ENCODE data around the gene CEP112.
"Not testable (repeated sequence)": the region's sequence is repeated elsewhere in the genome, so short reads cannot be mapped to it uniquely, and the experiment has no call there.

Gene CEP112

GRCh38 chr17:66085221-66085620 is 106.7 kb downstream of the CEP112 start:
- DNase-seq (ENCODE audit: low read depth in 1 of 2, low spot score in 1 of 2), result no peak

GRCh38 chr17:66080670-66081069 is 111.3 kb downstream of the CEP112 start:
- not testable (repeated sequence) for DNase-seq (ENCODE audit: low read depth in 1 of 2, low spot score in 1 of 2)

GRCh38 chr17:66076546-66077190 is 115.3 kb downstream of the CEP112 start:
- DNase-seq (ENCODE audit: low read depth in 1 of 2, low spot score in 1 of 2), result no peak

GRCh38 chr17:66073384-66073783 is 118.5 kb downstream of the CEP112 start:
- no peak for DNase-seq (ENCODE audit: low read depth in 1 of 2, low spot score in 1 of 2)

- DNase-seq (ENCODE audit: low read depth in 1 of 2, low spot score in 1 of 2), result no peak
These were observed 128.2 kb downstream of the CEP112 start for GRCh38 chr17:66063686-66064085.

GRCh38 chr17:66056148-66056547 is 135.8 kb downstream of the CEP112 start:
- no peak for DNase-seq (ENCODE audit: low read depth in 1 of 2, low spot score in 1 of 2)

- no peak for DNase-seq (ENCODE audit: low read depth in 1 of 2, low spot score in 1 of 2)
These were observed 137.7 kb downstream of the CEP112 start for GRCh38 chr17:66054242-66054641.

- no peak for DNase-seq (ENCODE audit: low read depth in 1 of 2, low spot score in 1 of 2)
These were observed 147.8 kb downstream of the CEP112 start for GRCh38 chr17:66044083-66044482.

GRCh38 chr17:66043419-66043818 is 148.5 kb downstream of the CEP112 start:
- DNase-seq (ENCODE audit: low read depth in 1 of 2, low spot score in 1 of 2), result no peak

GRCh38 chr17:66040402-66040801 is 151.5 kb downstream of the CEP112 start:
- no peak for DNase-seq (ENCODE audit: low read depth in 1 of 2, low spot score in 1 of 2)

GRCh38 chr17:66038125-66038524 is 153.8 kb downstream of the CEP112 start:
- DNase-seq (ENCODE audit: low read depth in 1 of 2, low spot score in 1 of 2), result no peak

GRCh38 chr17:66037221-66037620 is 154.7 kb downstream of the CEP112 start:
- DNase-seq (ENCODE audit: low read depth in 1 of 2, low spot score in 1 of 2), result no peak

GRCh38 chr17:66032082-66032712 is 159.7 kb downstream of the CEP112 start:
- DNase-seq (ENCODE audit: low read depth in 1 of 2, low spot score in 1 of 2), result no peak

- no peak for DNase-seq (ENCODE audit: low read depth in 1 of 2, low spot score in 1 of 2)
These were observed 166.4 kb downstream of the CEP112 start for GRCh38 chr17:66025551-66025950.

GRCh38 chr17:66021757-66022156 is 170.2 kb downstream of the CEP112 start:
- DNase-seq (ENCODE audit: low read depth in 1 of 2, low spot score in 1 of 2), result no peak

GRCh38 chr17:66018786-66019185 is 173.1 kb downstream of the CEP112 start:
- no peak for DNase-seq (ENCODE audit: low read depth in 1 of 2, low spot score in 1 of 2)

- no peak for DNase-seq (ENCODE audit: low read depth in 1 of 2, low spot score in 1 of 2)
These were observed 175.7 kb downstream of the CEP112 start for GRCh38 chr17:66016231-66016630.

GRCh38 chr17:66008680-66009079 is 183.3 kb downstream of the CEP112 start:
- no peak for DNase-seq (ENCODE audit: low read depth in 1 of 2, low spot score in 1 of 2)

GRCh38 chr17:66006654-66007053 is 185.3 kb downstream of the CEP112 start:
- DNase-seq (ENCODE audit: low read depth in 1 of 2, low spot score in 1 of 2), result no peak

GRCh38 chr17:66002812-66003211 is 189.1 kb downstream of the CEP112 start:
- DNase-seq (ENCODE audit: low read depth in 1 of 2, low spot score in 1 of 2), result no peak

GRCh38 chr17:66002063-66002585 is 189.8 kb downstream of the CEP112 start:
- no peak for DNase-seq (ENCODE audit: low read depth in 1 of 2, low spot score in 1 of 2)

GRCh38 chr17:66000216-66000615 is 191.7 kb downstream of the CEP112 start:
- DNase-seq (ENCODE audit: low read depth in 1 of 2, low spot score in 1 of 2), result no peak

GRCh38 chr17:65998675-65999074 is 193.3 kb downstream of the CEP112 start:
- no peak for DNase-seq (ENCODE audit: low read depth in 1 of 2, low spot score in 1 of 2)

Measured in activated CD4-positive, alpha-beta T cell treated with anti-CD3 and anti-CD28 coated beads, Interleukin-2, amount 50 U/mL, for 24 hours (primary cell).